ENCODE measurements around the gene RUNX2.
"Not testable (repeated sequence)": the region's sequence is repeated elsewhere in the genome, so short reads cannot be mapped to it uniquely, and the experiment has no call there.

RUNX2 gene

GRCh38 chr6:45289751-45290514 lies 38.2 kb upstream of the RUNX2 start:
- H3K4me3 ChIP-seq (ENCODE audit: low read depth, low read length, poor library complexity, severe bottlenecking), result no peak overlapping the region
- no peaks in the 10 kb centered on the region for H3F3A ChIP-seq (ENCODE audit: insufficient read depth, low read length)
- H4K20me1 ChIP-seq (ENCODE audit: insufficient read depth, low read length), result no peaks in the 10 kb centered on the region
- no peak for TF ChIP-seq CTCF (IDR thresholded peaks at IDR 0.05; ENCODE audit: low read length)
- TF ChIP-seq EZH2 (IDR thresholded peaks at IDR 0.05; ENCODE audit: borderline replicate concordance, low read length), result no peak
- H3K4me1 ChIP-seq (ENCODE audit: insufficient read depth, low read length, severe bottlenecking), result no peaks in the 10 kb centered on the region
- no peak overlapping the region for H3K4me2 ChIP-seq (ENCODE audit: low read length)
- H3K9me2 ChIP-seq (ENCODE audit: low read depth, low read length), result no peaks in the 10 kb centered on the region
- no peaks in the 10 kb centered on the region for H3K27me3 ChIP-seq (ENCODE audit: insufficient read depth, low read length)
- H3K36me3 ChIP-seq (ENCODE audit: insufficient read depth, low read length), result no peaks in the 10 kb centered on the region
- H3K79me2 ChIP-seq (ENCODE audit: insufficient read depth, low read length), result no peaks in the 10 kb centered on the region
- no peak overlapping the region for H2AFZ ChIP-seq (ENCODE audit: low read length)
- H3K27ac ChIP-seq (ENCODE audit: low read depth, low read length, poor library complexity, severe bottlenecking), result no peak overlapping the region
- H3K9ac ChIP-seq (ENCODE audit: low read length), result no peak overlapping the region
- no peaks in the 10 kb centered on the region for H3K9me3 ChIP-seq (ENCODE audit: low read length)

- no peaks in the 10 kb centered on the region for H3K79me2 ChIP-seq (ENCODE audit: insufficient read depth, low read length)
- no peak overlapping the region for H2AFZ ChIP-seq (ENCODE audit: low read length)
- H3K4me1 ChIP-seq (ENCODE audit: insufficient read depth, low read length, severe bottlenecking), result no peaks in the 10 kb centered on the region
- H3K27me3 ChIP-seq (ENCODE audit: insufficient read depth, low read length), result no peaks in the 10 kb centered on the region
- H3F3A ChIP-seq (ENCODE audit: insufficient read depth, low read length), result no peaks in the 10 kb centered on the region
- H3K27ac ChIP-seq (ENCODE audit: low read depth, low read length, poor library complexity, severe bottlenecking), result no peak overlapping the region
- TF ChIP-seq EZH2 (IDR thresholded peaks at IDR 0.05; ENCODE audit: borderline replicate concordance, low read length) (no peak), CTCF (IDR thresholded peaks at IDR 0.05; ENCODE audit: low read length) (no peak)
- no peaks in the 10 kb centered on the region for H3K9me3 ChIP-seq (ENCODE audit: low read length)
- no peaks in the 10 kb centered on the region for H3K9me2 ChIP-seq (ENCODE audit: low read depth, low read length)
- no peak overlapping the region for H3K9ac ChIP-seq (ENCODE audit: low read length)
- H3K4me3 ChIP-seq (ENCODE audit: low read depth, low read length, poor library complexity, severe bottlenecking), result no peak overlapping the region
- H3K4me2 ChIP-seq (ENCODE audit: low read length), result no peak overlapping the region
- H3K36me3 ChIP-seq (ENCODE audit: insufficient read depth, low read length), result no peaks in the 10 kb centered on the region
- H4K20me1 ChIP-seq (ENCODE audit: insufficient read depth, low read length), result no peaks in the 10 kb centered on the region
Observed at GRCh38 chr6:45293306-45293705, 34.8 kb upstream of the RUNX2 start.

GRCh38 chr6:45294065-45294701 lies 33.9 kb upstream of the RUNX2 start:
- H3K4me1 ChIP-seq (ENCODE audit: insufficient read depth, low read length, severe bottlenecking); H3K4me3 ChIP-seq (ENCODE audit: low read depth, low read length, poor library complexity, severe bottlenecking): not testable (repeated sequence)

More at GRCh38 chr6:45294065-45294701, 33.9 kb upstream of the RUNX2 start:
- not testable (repeated sequence) for H2AFZ ChIP-seq (ENCODE audit: low read length); H3F3A ChIP-seq (ENCODE audit: insufficient read depth, low read length); H3K36me3 ChIP-seq (ENCODE audit: insufficient read depth, low read length); H4K20me1 ChIP-seq (ENCODE audit: insufficient read depth, low read length); H3K9ac ChIP-seq (ENCODE audit: low read length); H3K9me2 ChIP-seq (ENCODE audit: low read depth, low read length); H3K27ac ChIP-seq (ENCODE audit: low read depth, low read length, poor library complexity, severe bottlenecking); H3K9me3 ChIP-seq (ENCODE audit: low read length); H3K79me2 ChIP-seq (ENCODE audit: insufficient read depth, low read length); H3K4me2 ChIP-seq (ENCODE audit: low read length); H3K27me3 ChIP-seq (ENCODE audit: insufficient read depth, low read length)

Data from OCI-LY1 (cell line).